Stimulated activated CD8-positive, alpha-beta memory T cell treated with anti-CD3 and anti-CD28 coated beads, Interleukin-12 subunit alpha, Interleukin-12 subunit beta, amount 100 ng/mL, for 4 hours (primary cell): Measurements from ENCODE around the gene EZR.

ENCODE experiments used
- DNase-seq: peaks from one replicate; pipeline ENCODE4 v3.0.0-alpha.2; 2020; ENCODE audit warnings: low read depth

The EZR gene

GRCh38 chr6:158819213-158819976 lies at the start of gene EZR:
Gene EZR (minus strand): TSS chr6:158819368. CDS start chr6:158818093, 1,275 bp downstream.
- peak; percentile 82 for DNase-seq

GRCh38 chr6:158868122-158868480 lies 48.9 kb upstream of the EZR start:
- DNase-seq = no peak

- no peak for DNase-seq
Measured at GRCh38 chr6:158867381-158868121, 48.4 kb upstream of the EZR start.

- no peak for DNase-seq
Measured at GRCh38 chr6:158865769-158866168, 46.6 kb upstream of the EZR start.

GRCh38 chr6:158863646-158864045 lies 44.5 kb upstream of the EZR start:
- no peak for DNase-seq

GRCh38 chr6:158861686-158862381 lies 42.7 kb upstream of the EZR start:
- no peak for DNase-seq

GRCh38 chr6:158860279-158860865 lies 41.2 kb upstream of the EZR start:
- no peak for DNase-seq

GRCh38 chr6:158856261-158856660 lies 37.1 kb upstream of the EZR start:
- DNase-seq = no peak

- no peak for DNase-seq
Measured at GRCh38 chr6:158854214-158855101, 35.3 kb upstream of the EZR start.

- no peak for DNase-seq
Measured at GRCh38 chr6:158853880-158854213, 34.7 kb upstream of the EZR start.

- DNase-seq = peak; percentile 68
Measured at GRCh38 chr6:158853072-158853879, 34.1 kb upstream of the EZR start.

GRCh38 chr6:158852312-158853071 lies 33.3 kb upstream of the EZR start:
- no peak for DNase-seq

GRCh38 chr6:158850807-158851115 lies 31.6 kb upstream of the EZR start:
- no peak for DNase-seq

GRCh38 chr6:158849899-158850806 lies 31.0 kb upstream of the EZR start:
- peak; percentile 23 for DNase-seq

- DNase-seq = no peak
Measured at GRCh38 chr6:158848490-158848895, 29.3 kb upstream of the EZR start.

- no peak for DNase-seq
Measured at GRCh38 chr6:158847786-158848185, 28.6 kb upstream of the EZR start.

- no peak for DNase-seq
Measured at GRCh38 chr6:158847012-158847529, 27.9 kb upstream of the EZR start.

- DNase-seq = no peak
Measured at GRCh38 chr6:158843751-158844683, 24.8 kb upstream of the EZR start.
